ENCODE measurements around the gene RELL1.

RELL1 gene

GRCh38 chr4:37659696-37660095 is 26.5 kb downstream of the RELL1 start:
- H4K20me1 ChIP-seq (ENCODE audit: control insufficient read depth, insufficient read depth, low read depth, low read length): 0 out of 2 replicates have a peak, but pooled peaks cover 3% of the 10 kb centered on the region
- H3K27ac ChIP-seq (ENCODE audit: low read depth, low read length): no peak overlapping the region
- H3K27me3 ChIP-seq (ENCODE audit: control insufficient read depth, low read length): no peaks in the 10 kb centered on the region
- H3K9me3 ChIP-seq (ENCODE audit: control insufficient read depth, insufficient read depth, low read length): peaks cover 4% of the 10 kb centered on the region; the same call in 1 of the 2 replicates
- H3K4me3 ChIP-seq (ENCODE audit: low read length): no peak overlapping the region
- TF ChIP-seq CTCF (IDR thresholded peaks at IDR 0.05; ENCODE audit: low read depth, low read length, poor library complexity, severe bottlenecking) (no peak), EZH2phosphoT487 (IDR thresholded peaks at IDR 0.05; ENCODE audit: borderline replicate concordance, low read length) (no peak)
- no peaks in the 10 kb centered on the region for H3F3A ChIP-seq (ENCODE audit: control insufficient read depth, insufficient read depth)
- H3K4me2 ChIP-seq (ENCODE audit: low read length): no peak overlapping the region
- no peaks in the 10 kb centered on the region for H3K4me1 ChIP-seq (ENCODE audit: control insufficient read depth, low read length)
- H3K79me2 ChIP-seq (ENCODE audit: control insufficient read depth, low read length): 0 out of 2 replicates have a peak, but pooled peaks cover 2% of the 10 kb centered on the region
- H3K9me2 ChIP-seq (replicated peaks; ENCODE audit: control insufficient read depth, low read length): no peaks in the 10 kb centered on the region
- H3K36me3 ChIP-seq (ENCODE audit: control insufficient read depth, low read length): no peaks in the 10 kb centered on the region

GRCh38 chr4:37656649-37657048 is 29.5 kb downstream of the RELL1 start:
- H4K20me1 ChIP-seq (ENCODE audit: control insufficient read depth, insufficient read depth, low read depth, low read length): no peaks in the 10 kb centered on the region

GRCh38 chr4:37653601-37654000 is 32.6 kb downstream of the RELL1 start:
- H3K36me3 ChIP-seq (ENCODE audit: control insufficient read depth, low read length): no peaks in the 10 kb centered on the region
- H3K79me2 ChIP-seq (ENCODE audit: control insufficient read depth, low read length): no peaks in the 10 kb centered on the region
- no peak overlapping the region for H3K4me2 ChIP-seq (ENCODE audit: low read length)
- H3F3A ChIP-seq (ENCODE audit: control insufficient read depth, insufficient read depth): no peaks in the 10 kb centered on the region
- TF ChIP-seq EZH2phosphoT487 (IDR thresholded peaks at IDR 0.05; ENCODE audit: borderline replicate concordance, low read length) (no peak), CTCF (IDR thresholded peaks at IDR 0.05; ENCODE audit: low read depth, low read length, poor library complexity, severe bottlenecking) (no peak)
- H3K9me3 ChIP-seq (ENCODE audit: control insufficient read depth, insufficient read depth, low read length): peaks cover 4% of the 10 kb centered on the region; the same call in 1 of the 2 replicates
- H3K27me3 ChIP-seq (ENCODE audit: control insufficient read depth, low read length): no peaks in the 10 kb centered on the region
- H3K4me3 ChIP-seq (ENCODE audit: low read length): no peak overlapping the region
- H3K27ac ChIP-seq (ENCODE audit: low read depth, low read length): no peak overlapping the region
- H3K9me2 ChIP-seq (replicated peaks; ENCODE audit: control insufficient read depth, low read length): no peaks in the 10 kb centered on the region
- H3K4me1 ChIP-seq (ENCODE audit: control insufficient read depth, low read length): no peaks in the 10 kb centered on the region
- no peaks in the 10 kb centered on the region; the same call in 1 of the 2 replicates for H4K20me1 ChIP-seq (ENCODE audit: control insufficient read depth, insufficient read depth, low read depth, low read length)

More at GRCh38 chr4:37656649-37657048, 29.5 kb downstream of the RELL1 start:
- no peaks in the 10 kb centered on the region for H3K36me3 ChIP-seq (ENCODE audit: control insufficient read depth, low read length)
- no peaks in the 10 kb centered on the region for H3K27me3 ChIP-seq (ENCODE audit: control insufficient read depth, low read length)
- H3F3A ChIP-seq (ENCODE audit: control insufficient read depth, insufficient read depth): no peaks in the 10 kb centered on the region
- 0 out of 2 replicates have a peak, but pooled peaks cover 2% of the 10 kb centered on the region for H3K79me2 ChIP-seq (ENCODE audit: control insufficient read depth, low read length)
- no peaks in the 10 kb centered on the region for H3K4me1 ChIP-seq (ENCODE audit: control insufficient read depth, low read length)
- H3K9me2 ChIP-seq (replicated peaks; ENCODE audit: control insufficient read depth, low read length): no peaks in the 10 kb centered on the region
- H3K4me3 ChIP-seq (ENCODE audit: low read length): no peak overlapping the region
- no peak overlapping the region for H3K27ac ChIP-seq (ENCODE audit: low read depth, low read length)
- no peak overlapping the region for H3K4me2 ChIP-seq (ENCODE audit: low read length)
- TF ChIP-seq CTCF (IDR thresholded peaks at IDR 0.05; ENCODE audit: low read depth, low read length, poor library complexity, severe bottlenecking): no peak
- TF ChIP-seq EZH2phosphoT487 (IDR thresholded peaks at IDR 0.05; ENCODE audit: borderline replicate concordance, low read length): no peak
- peaks cover 4% of the 10 kb centered on the region; the same call in 1 of the 2 replicates for H3K9me3 ChIP-seq (ENCODE audit: control insufficient read depth, insufficient read depth, low read length)
